CD4-positive, alpha-beta T cell treated with Interferon gamma for 1 hour (primary cell): ENCODE data around the gene CLDND2.
"Not testable (repeated sequence)": the region's sequence is repeated elsewhere in the genome, so short reads cannot be mapped to it uniquely, and the experiment has no call there.

Source experiments
- DNase-seq: peaks from one replicate; pipeline ENCODE4 v3.0.0-alpha.2; 2020

Gene CLDND2

GRCh38 chr19:51368366-51369282 is at the start of gene CLDND2:
TSS of gene CLDND2 (minus strand) at chr19:51369003. CDS start at chr19:51368577, 426 bp downstream.
- no peak for DNase-seq

GRCh38 chr19:51417810-51418157 is 49.0 kb upstream of the CLDND2 start:
- peak; percentile 16 for DNase-seq

DNA sequence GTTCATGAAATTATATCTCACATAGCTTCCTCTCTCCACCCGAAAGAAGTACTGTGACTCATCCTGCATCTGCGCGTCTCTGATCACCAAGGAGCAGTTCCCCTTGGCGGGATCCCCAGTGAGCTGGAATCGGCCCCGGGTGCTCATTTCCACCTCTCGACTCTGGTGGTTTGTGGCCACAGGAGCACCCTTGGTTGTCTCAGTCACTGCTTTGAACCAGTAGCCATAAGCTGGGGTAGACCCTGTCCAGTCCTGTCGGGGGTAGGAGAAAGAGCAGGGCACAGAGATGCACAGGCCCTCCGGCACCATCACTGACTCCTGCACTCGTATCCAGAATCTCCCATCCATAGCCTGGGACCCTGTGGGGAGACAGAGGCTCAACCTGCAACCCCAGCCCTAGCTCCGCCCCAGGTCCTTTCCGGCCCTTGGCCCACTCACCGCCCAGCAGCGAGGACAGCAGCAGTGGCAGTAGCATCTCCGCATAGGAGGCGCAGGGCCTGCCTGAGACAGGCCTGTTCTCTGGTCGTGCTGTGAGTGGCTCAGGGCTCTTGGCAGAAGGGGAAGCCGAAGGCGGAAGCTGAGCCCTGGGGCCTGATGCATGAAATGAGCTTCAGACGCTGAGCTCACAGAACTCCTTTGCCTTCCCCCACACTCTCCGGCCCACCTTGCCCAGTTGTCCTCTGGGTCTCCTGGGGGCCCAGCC is 48.5 kb upstream of the CLDND2 start, which contains the start of gene SIGLEC10:
Gene SIGLEC10, minus strand, starts transcription at position 536 of the 703 bp plus-strand sequence. Its CDS starts 61 bp downstream, at position 475.
- peak; percentile 72 for DNase-seq

GRCh38 chr19:51416422-51416821 is 47.6 kb upstream of the CLDND2 start:
- DNase-seq, result not testable (repeated sequence)

DNA sequence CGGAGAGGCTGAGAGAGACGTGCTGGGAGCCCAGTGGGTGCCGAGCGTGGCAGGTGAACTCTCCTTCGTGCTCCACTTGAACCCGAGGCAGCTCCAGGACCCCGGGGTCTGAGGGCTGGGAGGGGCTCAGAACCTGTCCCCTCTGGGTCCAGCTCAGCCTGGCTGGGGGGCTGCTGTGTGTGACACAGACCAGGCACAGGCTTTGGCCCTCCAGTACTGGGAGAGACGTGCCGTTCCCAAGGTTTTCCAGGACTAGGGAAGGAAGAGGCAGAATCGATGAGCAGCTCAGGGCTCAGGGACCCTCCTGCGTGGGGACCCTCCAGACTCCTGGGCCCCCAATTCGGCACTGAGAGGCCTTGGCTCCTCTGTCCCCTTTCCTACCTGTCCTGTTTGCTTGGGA is 46.4 kb upstream of the CLDND2 start:
- DNase-seq, result no peak

- no peak for DNase-seq
Measured at GRCh38 chr19:51410950-51411748, 42.3 kb upstream of the CLDND2 start.

DNA sequence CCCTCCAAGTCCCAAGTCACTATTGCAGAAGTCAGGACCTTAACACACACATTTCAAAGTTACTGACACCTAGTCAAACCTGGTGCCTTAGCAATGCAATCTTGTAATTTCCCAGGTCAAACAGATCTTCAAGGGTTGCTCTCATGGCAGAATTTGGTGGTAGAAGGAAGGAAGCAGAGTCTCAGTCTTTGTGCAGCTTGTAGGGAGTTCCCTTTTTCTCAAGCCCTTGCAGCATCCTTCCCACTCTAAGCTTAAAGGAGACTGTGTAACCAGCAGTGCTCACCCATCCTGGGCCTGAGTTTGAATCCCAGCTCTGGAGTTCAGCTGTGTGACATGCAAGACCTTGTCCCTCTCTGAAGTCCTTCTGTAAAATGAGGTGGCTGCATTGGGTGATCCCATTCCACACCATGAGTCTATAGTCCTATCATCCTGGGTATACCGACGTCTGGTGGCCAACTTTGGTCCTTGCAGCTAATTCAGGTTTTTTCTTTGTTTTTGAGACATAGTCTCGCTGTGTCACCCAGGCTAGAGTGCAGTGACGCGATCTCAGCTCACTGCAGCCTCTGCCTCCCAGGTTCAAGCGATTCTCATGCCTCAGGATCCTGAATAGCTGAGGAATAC is 38.8 kb upstream of the CLDND2 start:
- peak; percentile 27 for DNase-seq

GRCh38 chr19:51402117-51402516 is 33.3 kb upstream of the CLDND2 start:
- no peak for DNase-seq

DNA sequence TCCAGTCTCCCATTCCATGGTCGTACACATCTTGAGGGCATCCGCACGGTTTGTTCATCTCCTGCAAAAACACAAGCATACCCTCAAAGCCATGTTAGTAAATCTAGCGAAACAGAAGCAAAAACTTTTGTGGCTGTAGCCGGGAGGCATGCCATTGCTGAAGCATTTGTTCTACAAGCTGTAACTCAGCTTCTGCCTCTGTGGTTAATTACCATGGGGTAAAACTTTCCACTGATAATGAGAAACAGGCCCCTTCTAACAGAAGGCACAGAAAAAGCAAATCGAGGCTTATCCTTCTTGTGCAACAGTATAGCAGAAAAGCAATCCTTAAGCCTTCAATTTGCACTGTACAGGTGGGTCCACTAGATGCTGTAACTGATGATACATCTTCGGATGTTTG is 31.1 kb upstream of the CLDND2 start:
- DNase-seq, result not testable (repeated sequence)

- DNase-seq, result no peak
Measured at GRCh38 chr19:51399231-51399630, 30.4 kb upstream of the CLDND2 start.

- DNase-seq, result no peak
Measured at GRCh38 chr19:51398096-51398704, 29.4 kb upstream of the CLDND2 start.

DNA sequence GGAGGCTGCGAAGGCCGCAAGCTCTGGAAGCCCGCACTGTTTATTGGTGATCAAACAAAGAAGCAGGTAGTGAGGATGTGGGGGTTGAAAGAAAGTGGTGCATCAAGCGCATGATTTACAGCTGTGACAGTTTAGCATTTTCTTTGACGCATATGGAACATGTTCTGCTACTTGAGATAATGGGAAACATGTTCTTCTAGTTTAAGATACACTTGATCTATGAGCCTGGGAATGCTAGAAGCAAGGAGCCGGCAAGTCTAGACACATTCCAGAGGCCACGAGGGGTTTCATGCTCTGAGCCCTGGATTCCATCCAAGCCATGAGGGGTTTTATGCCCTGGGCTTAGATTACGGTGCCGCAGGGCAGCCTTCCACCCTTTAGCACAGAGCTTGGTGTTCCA is 28.6 kb upstream of the CLDND2 start:
- not testable (repeated sequence) for DNase-seq

- DNase-seq, result no peak
Measured at GRCh38 chr19:51396175-51396574, 27.4 kb upstream of the CLDND2 start.

DNA sequence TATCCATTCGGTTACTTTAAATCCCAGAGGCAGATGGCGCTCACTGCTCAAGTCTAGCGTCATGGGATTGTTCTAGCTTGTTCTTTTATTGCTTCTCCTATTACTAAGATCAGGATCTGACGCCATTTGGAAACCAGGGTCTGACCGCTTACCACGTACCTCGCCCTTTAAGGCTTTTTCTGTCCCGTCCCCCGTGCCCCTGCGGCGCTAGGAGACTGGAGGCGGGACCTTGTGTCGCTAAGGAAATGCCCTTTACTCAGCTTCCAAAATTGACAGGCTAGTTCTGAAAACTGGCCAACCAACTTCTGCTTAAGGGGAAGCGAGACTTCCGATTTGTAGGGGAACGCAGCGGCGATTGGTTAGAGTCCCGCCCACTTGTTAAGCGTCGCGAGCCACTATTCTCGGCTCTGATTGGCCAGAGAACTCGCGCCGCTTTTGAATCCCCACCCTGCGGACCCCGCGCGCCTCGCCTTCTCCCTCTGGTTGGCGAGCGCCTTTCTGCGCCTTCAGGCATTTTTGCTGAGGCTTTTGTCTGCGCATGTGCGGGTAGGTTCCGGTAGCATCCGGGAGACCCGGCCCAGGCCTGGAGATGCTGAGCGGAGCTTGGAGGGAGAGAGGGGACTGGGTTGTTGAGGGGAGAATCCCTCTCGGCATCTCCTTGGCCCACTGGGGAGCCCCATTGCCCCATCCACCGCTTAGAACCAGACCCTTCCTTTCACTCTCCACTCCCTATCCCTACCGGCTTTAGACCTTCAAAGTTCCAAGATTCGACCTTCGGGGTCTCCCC is 25.4 kb upstream of the CLDND2 start:
- DNase-seq, result peak; percentile 94

DNA sequence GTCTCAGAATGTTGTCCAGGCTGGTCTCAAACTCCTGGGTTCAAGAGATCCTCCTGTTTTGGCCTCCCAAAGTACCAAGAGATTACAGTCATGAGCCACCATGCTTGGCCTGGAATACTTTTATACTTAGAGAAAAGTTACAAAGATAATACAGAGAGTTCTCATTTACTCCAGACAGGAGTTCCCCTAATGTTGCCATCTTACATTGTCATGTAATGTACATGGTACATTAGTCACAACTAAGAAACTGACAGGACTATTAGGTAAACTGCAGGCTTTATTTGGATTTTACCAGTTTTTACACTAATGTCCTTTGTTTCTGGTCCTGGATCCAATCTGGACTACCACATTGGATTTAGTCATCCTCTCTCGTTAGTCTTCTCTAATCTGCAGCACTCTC is 23.9 kb upstream of the CLDND2 start:
- no peak for DNase-seq

DNA sequence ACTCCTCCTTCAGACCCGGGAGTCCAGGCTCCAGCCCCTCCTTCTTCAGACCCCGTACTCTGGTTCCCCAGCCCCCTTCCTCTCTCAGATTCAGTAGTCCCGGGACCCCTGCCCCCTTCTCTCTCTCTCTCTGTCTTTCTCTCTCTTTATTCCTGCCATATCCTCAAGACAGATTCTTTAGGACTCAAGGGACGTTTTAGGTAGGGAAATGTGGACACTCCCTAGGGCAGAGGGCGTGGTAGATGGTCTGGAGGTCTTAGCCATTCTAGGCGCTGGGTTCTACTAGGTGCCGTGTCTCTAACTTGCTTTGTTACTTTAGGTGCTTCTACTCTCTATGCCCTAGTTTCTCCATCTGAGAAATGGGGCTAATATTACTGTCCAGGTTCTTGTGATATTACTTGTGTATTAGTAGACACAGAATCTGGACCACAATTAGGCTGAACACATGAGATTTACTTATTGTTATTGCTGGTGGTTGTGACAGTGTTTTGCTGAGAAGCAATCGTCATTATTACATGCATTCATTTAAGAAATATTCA is 22.3 kb upstream of the CLDND2 start:
- no peak for DNase-seq

- DNase-seq, result no peak
Measured at GRCh38 chr19:51389143-51389542, 20.3 kb upstream of the CLDND2 start.

DNA sequence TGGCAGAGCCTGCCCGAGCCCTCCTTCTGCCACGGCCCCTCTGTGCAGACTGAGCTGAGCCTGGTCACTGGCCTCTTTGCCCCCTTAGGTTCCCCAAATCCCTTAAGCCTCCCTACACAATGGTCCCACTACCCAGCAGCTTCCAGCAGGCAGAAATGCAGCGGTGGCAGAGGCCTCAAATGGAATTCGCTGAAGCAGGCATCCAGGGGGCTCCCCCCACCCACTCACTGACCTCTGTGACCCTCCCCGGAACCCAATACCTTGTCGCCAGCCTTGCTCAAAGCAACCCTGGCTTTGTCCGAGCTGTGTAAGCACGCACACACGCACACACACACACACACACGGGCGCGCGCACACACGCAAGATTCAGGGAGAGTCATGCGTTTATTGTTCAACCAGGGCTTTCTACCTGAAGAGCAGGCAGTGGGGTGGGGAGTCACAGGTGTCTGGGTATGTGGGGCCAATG is 19.2 kb upstream of the CLDND2 start, which contains the start of gene LIM2:
Gene LIM2, minus strand, starts transcription at position 51 of the 466 bp plus-strand sequence. CDS start 531 bp downstream, outside the sequence.
- DNase-seq, result no peak

DNA sequence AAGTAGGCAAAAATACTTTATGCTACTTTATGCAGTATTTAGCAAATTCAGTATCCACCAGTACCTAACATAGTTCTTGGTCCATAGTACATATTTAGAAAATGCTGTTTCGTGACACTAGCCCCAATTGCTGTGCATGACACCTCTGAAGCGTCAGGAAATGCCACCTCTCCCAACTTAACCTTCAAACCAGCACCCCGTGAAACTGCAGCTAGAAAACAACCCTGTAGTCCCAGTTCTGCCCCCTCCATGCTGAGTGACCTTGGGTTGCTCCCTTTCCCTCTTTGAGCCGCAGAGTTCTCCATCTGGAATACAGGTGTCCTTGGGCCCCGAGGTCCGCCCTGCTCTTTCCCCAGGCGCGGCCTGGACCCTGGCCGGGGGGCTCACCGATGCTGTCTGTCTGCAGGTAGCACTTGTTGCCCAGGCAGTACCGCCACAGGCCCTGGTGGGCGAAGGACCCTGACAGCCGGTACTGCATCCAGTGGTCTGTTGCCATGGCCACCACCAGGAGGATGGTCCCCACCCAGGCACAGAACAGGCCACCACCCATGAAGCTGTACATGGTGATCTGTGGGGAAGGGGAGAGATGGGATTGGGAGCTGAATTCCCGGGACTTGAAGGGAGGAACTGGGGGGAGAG is 18.2 kb upstream of the CLDND2 start:
- DNase-seq, result no peak

GRCh38 chr19:51382004-51382403 is 13.2 kb upstream of the CLDND2 start:
- DNase-seq, result no peak
